ENCODE results near the gene TSPO2. TPM values are rescaled to one million over a fixed set of nuclear protein-coding genes. Genes with fewer than 3 reads are reported as not detected.

TSPO2 gene
- total RNA-seq, 1 donor from 2014 or later: not detected

DNA sequence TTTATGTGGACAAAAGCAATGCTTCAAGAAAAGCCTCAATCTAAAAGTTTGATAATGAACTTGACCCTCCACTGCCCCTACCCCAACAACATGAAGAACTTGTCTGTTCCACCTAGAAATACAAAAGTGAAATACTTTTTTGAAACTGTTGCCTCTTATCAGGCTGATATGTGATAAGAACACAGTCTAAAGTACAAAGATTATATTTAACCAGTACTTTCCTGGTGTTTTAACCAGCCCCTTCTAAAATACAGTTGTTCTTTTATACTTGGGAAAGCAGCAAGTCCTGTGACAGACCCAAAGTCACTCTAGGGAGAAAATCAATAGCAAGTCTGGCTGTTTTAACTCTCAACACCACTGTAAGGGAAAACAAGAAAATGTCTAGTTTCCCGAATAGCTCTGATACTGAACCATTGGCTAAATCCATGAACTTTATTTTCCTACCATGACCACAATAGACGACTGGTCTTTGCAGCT lies 23.3 kb downstream of the TSPO2 start:
- peaks cover 54% of the 10 kb centered on the region for H3K36me3 Mint-ChIP-seq (ENCODE audit: low read depth)
- peaks cover 35% of the 10 kb centered on the region for H3K4me1 Mint-ChIP-seq
- H3K4me3 Mint-ChIP-seq: no peak overlapping the region
- intact Hi-C loops (cut with micrococcal nuclease): no loop called here
- no peaks in the 10 kb centered on the region for H3K27me3 Mint-ChIP-seq
- H3K27ac Mint-ChIP-seq: no peak overlapping the region
- no peaks in the 10 kb centered on the region for H3K9me3 Mint-ChIP-seq
- no peak for DNase-seq

GRCh38 chr6:41066867-41067304 lies 24.6 kb downstream of the TSPO2 start:
- H3K27ac Mint-ChIP-seq: peak overlapping the region; percentile 40
- H3K9me3 Mint-ChIP-seq: no peaks in the 10 kb centered on the region
- no peak overlapping the region for H3K4me3 Mint-ChIP-seq
- H3K4me1 Mint-ChIP-seq: peaks cover 42% of the 10 kb centered on the region
- intact Hi-C loops (cut with micrococcal nuclease): loop anchor here (1.0 kb wide), 1 partner anchor 61 kb away; no protein-coding TSS in a partner anchor
- peak; percentile 87 for DNase-seq
- no peaks in the 10 kb centered on the region for H3K27me3 Mint-ChIP-seq
- H3K36me3 Mint-ChIP-seq (ENCODE audit: low read depth): peaks cover 57% of the 10 kb centered on the region

DNA sequence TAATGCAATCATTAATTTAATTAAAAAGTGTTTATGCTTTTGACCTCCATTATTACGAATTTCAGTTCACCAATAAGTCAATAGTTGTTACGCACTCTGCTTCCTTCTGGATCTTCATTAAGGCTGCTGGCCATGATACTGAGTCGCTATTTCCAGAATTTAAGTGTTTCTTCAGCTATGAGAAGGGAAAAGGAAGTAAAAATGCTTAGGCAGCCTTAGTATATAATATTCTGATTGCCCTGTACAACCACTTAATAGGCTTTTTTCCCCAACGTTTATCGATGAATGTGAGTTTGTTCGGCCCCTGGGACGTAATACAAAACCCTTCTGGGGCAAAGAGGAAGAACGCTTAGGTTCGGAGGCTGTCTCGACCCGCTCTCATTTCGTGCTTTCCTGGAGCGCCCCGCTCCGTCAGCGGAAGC lies 29.2 kb downstream of the TSPO2 start:
- Mint-ChIP-seq H3K36me3 (ENCODE audit: low read depth) (peaks cover 58% of the 10 kb centered on the region), H3K9me3 (no peaks in the 10 kb centered on the region), H3K27me3 (peaks cover 4% of the 10 kb centered on the region), H3K4me3 (peak overlapping the region; percentile 97), H3K27ac (peak overlapping the region; percentile 100), H3K4me1 (peaks cover 67% of the 10 kb centered on the region)
- no peak for DNase-seq
- intact Hi-C loops (cut with micrococcal nuclease): loop anchor here (5.0 to 10.0 kb wide), 5 partner anchors 111 to 1957 kb away; partner anchors contain the start of genes KCNK5, SAYSD1, TFEB and TOMM6

DNA sequence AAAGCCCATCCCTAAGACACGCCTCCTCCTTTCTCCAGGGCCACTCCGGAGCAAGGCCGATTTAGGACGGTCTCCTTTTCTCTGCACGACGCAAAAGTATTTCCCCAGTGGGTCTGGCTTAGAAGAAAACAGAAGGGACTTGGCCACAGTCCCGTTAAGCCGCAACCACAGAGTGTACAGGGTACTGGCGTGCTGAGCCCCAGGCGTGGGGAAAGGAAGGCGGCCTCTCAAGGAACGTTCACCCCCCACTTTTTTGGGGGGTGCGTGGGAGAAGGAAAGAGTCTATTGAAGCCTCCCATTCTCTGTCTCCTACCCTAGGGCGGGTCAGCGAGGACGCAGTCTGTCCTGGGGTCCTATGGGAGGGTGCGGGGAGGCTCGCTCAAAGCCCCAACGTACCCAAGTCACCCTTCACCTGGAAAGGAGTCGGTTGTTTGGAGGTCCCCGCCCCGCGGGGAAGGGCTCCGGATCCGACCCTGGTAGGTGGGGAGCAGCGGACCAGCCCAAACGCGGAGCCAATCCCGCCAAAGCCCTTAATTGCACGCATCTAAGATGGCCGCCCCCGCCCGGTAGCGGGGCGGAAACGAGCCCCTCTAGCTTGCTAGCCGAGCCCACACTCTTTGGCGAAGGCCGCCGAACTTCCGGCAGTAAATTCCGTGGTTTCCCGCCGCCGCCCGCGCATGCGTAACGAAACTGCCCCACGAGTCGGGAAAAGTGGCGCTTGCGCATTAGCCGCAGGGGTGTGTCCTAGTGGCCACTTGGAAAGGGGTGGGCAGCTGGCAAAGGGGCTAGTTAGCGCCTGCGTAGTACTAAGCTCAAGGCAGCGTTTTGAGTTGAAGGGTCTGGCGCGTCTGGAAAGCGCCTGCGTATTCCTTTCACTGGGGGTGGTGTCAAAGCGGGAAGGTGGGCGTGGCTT lies 29.9 kb downstream of the TSPO2 start, which contains the start of gene OARD1:
TSS of gene OARD1 (minus strand) at position 434 of the 913 bp plus-strand sequence. CDS start 722 bp downstream, outside the sequence.
- H3K36me3 Mint-ChIP-seq (ENCODE audit: low read depth): peaks cover 52% of the 10 kb centered on the region
- peaks cover 64% of the 10 kb centered on the region for H3K4me1 Mint-ChIP-seq
- no peaks in the 10 kb centered on the region for H3K9me3 Mint-ChIP-seq
- intact Hi-C loops (cut with micrococcal nuclease): loop anchor here (1.0 to 10.0 kb wide), 9 partner anchors 45 to 1957 kb away; partner anchors contain the start of genes BYSL, KCNK5, MED20 and SAYSD1
- peak; percentile 100 for DNase-seq
- peaks cover 4% of the 10 kb centered on the region for H3K27me3 Mint-ChIP-seq
- H3K4me3 Mint-ChIP-seq: peak within 1 kb of the TSS; percentile 97
- peak within 1 kb of the TSS; percentile 100 for H3K27ac Mint-ChIP-seq

GRCh38 chr6:41072836-41073202 lies 30.6 kb downstream of the TSPO2 start, which contains the start of gene NFYA:
NFYA (plus strand) TSS chr6:41072974; CDS start chr6:41079090, 6,116 bp downstream.
- peak within 1 kb of the TSS; percentile 100 for H3K27ac Mint-ChIP-seq
- H3K9me3 Mint-ChIP-seq: no peaks in the 10 kb centered on the region
- intact Hi-C loops (cut with micrococcal nuclease): loop anchor here (1.0 to 10.0 kb wide), 9 partner anchors 46 to 1958 kb away; partner anchors contain the start of genes BYSL, KCNK5, MED20 and SAYSD1
- H3K4me3 Mint-ChIP-seq: peak within 1 kb of the TSS; percentile 97
- H3K36me3 Mint-ChIP-seq (ENCODE audit: low read depth): peaks cover 47% of the 10 kb centered on the region
- no peak for DNase-seq
- peaks cover 4% of the 10 kb centered on the region for H3K27me3 Mint-ChIP-seq
- H3K4me1 Mint-ChIP-seq: peaks cover 60% of the 10 kb centered on the region

- Mint-ChIP-seq H3K27ac (peak overlapping the region; percentile 98), H3K4me3 (peak overlapping the region; percentile 97), H3K36me3 (ENCODE audit: low read depth) (peaks cover 44% of the 10 kb centered on the region), H3K4me1 (peaks cover 59% of the 10 kb centered on the region), H3K27me3 (peaks cover 4% of the 10 kb centered on the region), H3K9me3 (no peaks in the 10 kb centered on the region)
- DNase-seq: peak; percentile 96
- intact Hi-C loops (cut with micrococcal nuclease): loop anchor here (2.0 to 10.0 kb wide), 7 partner anchors 109 to 1959 kb away; partner anchors contain the start of genes BYSL, KCNK5, MED20 and SAYSD1
Observed at GRCh38 chr6:41073203-41073967, 31.1 kb downstream of the TSPO2 start.

DNA sequence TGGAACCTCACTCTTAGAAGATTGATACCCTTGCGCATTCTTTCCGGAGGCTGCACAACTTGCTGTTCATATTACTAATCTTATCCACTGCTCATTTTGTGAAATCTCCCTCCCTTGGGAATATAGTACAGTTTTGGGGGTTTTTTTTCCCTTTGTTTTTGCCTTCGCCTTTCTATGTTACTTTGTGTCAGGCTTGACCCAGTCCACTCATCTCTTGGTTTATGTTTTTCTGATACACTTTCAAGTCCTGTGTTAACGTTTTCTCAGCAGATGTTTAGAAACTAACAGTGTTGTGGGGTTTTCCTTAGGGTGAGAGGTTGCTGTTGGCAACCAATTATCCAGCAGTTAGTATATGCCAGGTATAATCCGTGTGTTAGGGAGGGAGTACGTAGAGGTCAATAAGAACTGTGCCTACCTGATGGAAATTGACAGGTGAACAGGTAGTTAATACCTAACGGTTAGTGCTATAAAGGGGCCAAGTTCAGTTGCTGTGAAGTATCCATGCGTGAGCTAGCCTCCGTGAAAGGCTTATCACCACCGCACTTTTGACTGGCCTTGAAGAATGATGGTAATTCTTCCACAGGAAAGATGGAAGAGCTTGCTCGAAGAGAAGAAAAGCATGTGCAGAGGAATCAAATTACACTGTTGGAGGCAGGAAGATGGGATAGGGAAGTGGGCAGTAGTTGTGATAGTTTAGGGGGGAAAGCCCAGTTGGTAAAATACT lies 31.9 kb downstream of the TSPO2 start:
- H3K4me3 Mint-ChIP-seq: peak overlapping the region; percentile 97
- no peaks in the 10 kb centered on the region for H3K9me3 Mint-ChIP-seq
- peak overlapping the region; percentile 98 for H3K27ac Mint-ChIP-seq
- peak; percentile 71 for DNase-seq
- H3K36me3 Mint-ChIP-seq (ENCODE audit: low read depth): peaks cover 45% of the 10 kb centered on the region
- H3K4me1 Mint-ChIP-seq: peaks cover 59% of the 10 kb centered on the region
- intact Hi-C loops (cut with micrococcal nuclease): loop anchor here (2.0 to 10.0 kb wide), 7 partner anchors 108 to 1959 kb away; partner anchors contain the start of genes BYSL, KCNK5, MED20 and SAYSD1
- H3K27me3 Mint-ChIP-seq: peaks cover 4% of the 10 kb centered on the region

GRCh38 chr6:41074692-41075436 lies 32.6 kb downstream of the TSPO2 start:
- intact Hi-C loops (cut with micrococcal nuclease): loop anchor here (5.0 to 10.0 kb wide), 5 partner anchors 107 to 1960 kb away; partner anchors contain the start of genes KCNK5, SAYSD1, TFEB and TOMM6
- peaks cover 44% of the 10 kb centered on the region for H3K36me3 Mint-ChIP-seq (ENCODE audit: low read depth)
- no peak for DNase-seq
- H3K4me1 Mint-ChIP-seq: peaks cover 54% of the 10 kb centered on the region
- H3K27me3 Mint-ChIP-seq: peaks cover 4% of the 10 kb centered on the region
- peak overlapping the region; percentile 98 for H3K27ac Mint-ChIP-seq
- H3K4me3 Mint-ChIP-seq: peak overlapping the region; percentile 97
- no peaks in the 10 kb centered on the region for H3K9me3 Mint-ChIP-seq

GRCh38 chr6:41075651-41076626 lies 33.7 kb downstream of the TSPO2 start:
- Mint-ChIP-seq H3K27ac (peak overlapping the region; percentile 54), H3K36me3 (ENCODE audit: low read depth) (peaks cover 51% of the 10 kb centered on the region), H3K27me3 (peaks cover 4% of the 10 kb centered on the region), H3K9me3 (no peaks in the 10 kb centered on the region), H3K4me1 (peaks cover 57% of the 10 kb centered on the region), H3K4me3 (peak overlapping the region; percentile 97)
- intact Hi-C loops (cut with micrococcal nuclease): loop anchor here (10.0 kb wide), 3 partner anchors 659 to 1961 kb away; partner anchors contain the start of genes KCNK5, SAYSD1 and TFEB
- no peak for DNase-seq

DNA sequence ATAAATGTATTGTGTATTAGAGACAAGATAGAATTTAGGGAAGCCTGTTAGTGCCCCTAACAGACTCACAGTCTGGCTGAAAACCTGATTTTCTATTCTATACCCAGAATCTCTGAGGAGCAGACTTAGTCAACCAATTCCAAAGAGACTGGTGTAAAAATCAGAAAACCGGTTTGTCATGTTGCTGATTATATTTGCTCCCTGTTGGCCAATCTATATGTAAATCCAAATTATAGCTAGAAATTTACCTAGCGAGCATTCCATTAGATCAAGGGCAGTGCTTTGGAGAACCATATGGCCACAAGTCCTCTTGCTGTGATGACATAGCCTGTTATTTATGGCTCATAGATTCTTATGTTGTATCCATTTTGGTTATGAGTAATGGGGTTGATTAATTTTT lies 35.3 kb downstream of the TSPO2 start:
- Mint-ChIP-seq H3K27me3 (peaks cover 3% of the 10 kb centered on the region), H3K9me3 (no peaks in the 10 kb centered on the region), H3K27ac (no peak overlapping the region), H3K36me3 (ENCODE audit: low read depth) (peaks cover 59% of the 10 kb centered on the region), H3K4me3 (no peak overlapping the region), H3K4me1 (peaks cover 56% of the 10 kb centered on the region)
- intact Hi-C loops (cut with micrococcal nuclease): loop anchor here (10.0 kb wide), 3 partner anchors 657 to 1963 kb away; partner anchors contain the start of genes KCNK5, SAYSD1 and TFEB
- no peak for DNase-seq

- intact Hi-C loops (cut with micrococcal nuclease): loop anchor here (10.0 kb wide), 3 partner anchors 657 to 1963 kb away; partner anchors contain the start of genes KCNK5, SAYSD1 and TFEB
- Mint-ChIP-seq H3K9me3 (no peaks in the 10 kb centered on the region), H3K27me3 (no peaks in the 10 kb centered on the region), H3K4me3 (no peak overlapping the region), H3K36me3 (ENCODE audit: low read depth) (peaks cover 65% of the 10 kb centered on the region), H3K27ac (no peak overlapping the region), H3K4me1 (peaks cover 54% of the 10 kb centered on the region)
- DNase-seq: no peak
Observed at GRCh38 chr6:41078101-41078500, 35.8 kb downstream of the TSPO2 start.

Measured in activated CD4-positive, alpha-beta T cell treated with anti-CD3 and anti-CD28 coated beads, Interleukin-2, amount 10 ng/mL, durations not matched to agents 24 days and 14 days (primary cell).